T-helper 9 cell (primary cell): ENCODE measurements around the gene ZNF211.

Experiments
- DNase-seq: peaks from one replicate; pipeline ENCODE4 v3.0.0-alpha.2; 2020
- total RNA-seq, 2 donors: gene quantifications; one replicate each; lab custom pipeline; 2026; lab: John Stamatoyannopoulos, UW

Gene ZNF211
- total RNA-seq = 31.1 to 72.4 reads per million in 2 donors

DNA sequence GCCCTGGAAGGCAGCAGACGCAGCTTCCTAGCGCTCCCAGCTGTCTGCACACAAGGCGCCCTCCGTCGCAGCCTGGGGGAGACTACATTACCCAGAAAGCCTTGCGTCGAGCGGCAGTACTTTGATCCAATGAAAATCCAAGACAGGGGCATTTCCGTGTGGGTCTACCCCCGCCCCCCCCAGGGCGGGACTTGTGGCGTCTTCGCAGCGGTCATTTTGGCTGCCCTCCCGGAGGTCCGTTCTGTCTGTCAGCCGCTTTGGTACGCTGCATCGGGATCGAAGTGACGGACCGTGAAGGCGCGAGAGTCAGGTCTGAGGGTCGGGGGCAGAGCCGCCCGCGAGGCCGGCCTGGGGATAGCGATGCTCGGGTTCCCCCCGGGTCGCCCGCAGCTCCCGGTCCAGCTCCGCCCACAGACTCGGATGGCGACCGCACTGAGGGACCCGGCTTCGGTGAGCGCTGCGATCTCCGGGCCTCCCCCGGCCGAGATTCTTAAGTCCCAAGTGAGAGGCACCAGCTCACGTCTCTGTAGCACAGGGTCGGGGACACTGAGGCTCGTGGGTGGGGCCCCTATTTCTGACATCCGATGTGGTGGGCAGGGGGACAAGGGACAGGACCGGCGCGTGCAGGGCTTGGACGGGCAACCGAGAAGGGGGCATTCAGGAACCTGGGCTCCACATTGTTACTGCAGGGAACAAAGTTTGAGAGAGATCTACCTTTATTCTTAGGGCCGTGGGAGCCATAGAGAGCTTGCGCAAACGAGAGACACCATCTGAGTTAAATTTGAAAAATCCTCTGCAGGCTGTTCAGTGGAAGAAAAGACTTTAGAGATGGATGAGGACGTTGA is at the start of gene ZNF211:
TSS of gene ZNF211 (plus strand) at position 182 of the 845 bp plus-strand sequence. CDS start at position 361, 179 bp downstream.
- DNase-seq = peak; percentile 73

DNA sequence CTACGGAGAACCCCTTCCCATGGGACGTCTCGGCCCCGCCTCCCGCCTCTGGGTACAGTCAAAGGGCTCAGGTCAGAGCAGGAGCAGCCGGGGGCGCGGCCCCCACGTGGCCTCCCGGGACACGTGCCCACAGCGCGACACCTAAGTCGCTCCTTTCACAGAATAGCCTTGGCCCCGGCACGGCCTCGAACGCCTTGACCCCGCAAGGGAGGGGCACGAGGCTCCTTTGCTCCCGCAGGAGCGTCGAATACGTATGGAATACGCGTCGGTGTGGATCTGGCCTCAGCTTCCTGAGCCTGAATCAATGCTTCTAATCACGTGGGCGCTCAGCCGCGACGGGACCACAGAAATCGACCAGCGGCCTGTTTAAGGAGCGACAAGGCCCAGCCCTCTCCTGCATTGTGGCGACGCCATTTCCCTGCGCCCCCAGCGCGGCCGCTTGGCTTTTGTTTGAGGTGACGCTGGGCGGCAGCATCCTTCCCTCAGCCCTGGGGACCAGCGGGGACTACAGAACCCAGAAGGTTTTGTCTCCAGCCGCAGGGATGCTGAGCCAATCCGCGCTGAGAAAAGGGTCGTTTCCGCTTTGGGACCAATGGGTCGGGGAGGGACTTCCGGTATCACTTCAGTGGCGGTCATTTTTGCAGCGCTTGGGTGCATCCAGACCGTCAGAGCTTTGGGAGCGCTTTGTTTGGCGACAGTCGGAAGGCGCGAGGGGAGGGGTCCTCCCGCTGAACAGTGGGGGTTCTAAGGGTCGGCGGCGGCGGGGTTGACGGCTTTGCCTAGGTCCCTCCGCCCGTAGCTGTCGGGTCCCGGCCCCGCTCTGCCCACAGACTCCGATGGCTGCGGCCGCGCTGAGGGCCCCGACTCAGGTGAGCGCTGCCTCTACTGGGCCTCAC is 49.2 kb upstream of the ZNF211 start, which contains the start of gene ZIK1:
TSS of gene ZIK1 (plus strand) at position 625 of the 896 bp plus-strand sequence. CDS start at position 837, 212 bp downstream.
- DNase-seq = peak; percentile 66

DNA sequence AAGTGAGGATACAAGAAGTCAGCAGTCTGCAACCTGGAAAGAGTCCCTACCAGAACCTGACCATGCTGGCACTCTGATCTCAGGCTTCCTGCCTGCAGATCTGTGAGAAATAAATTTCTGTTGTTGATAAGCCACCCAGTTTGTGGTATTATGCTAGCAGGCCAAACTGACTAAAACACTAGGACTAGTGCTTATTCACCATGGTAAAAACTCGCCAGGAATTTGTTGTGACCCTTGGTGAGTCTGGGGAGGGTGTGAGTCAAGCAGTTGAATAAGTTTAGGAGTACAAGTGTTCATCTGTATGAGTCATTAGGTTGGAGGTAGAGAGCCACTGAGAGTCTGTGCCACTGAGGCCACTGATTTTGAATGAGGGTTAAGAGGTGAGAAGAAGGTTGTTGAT is 45.4 kb upstream of the ZNF211 start:
- no peak for DNase-seq

DNA sequence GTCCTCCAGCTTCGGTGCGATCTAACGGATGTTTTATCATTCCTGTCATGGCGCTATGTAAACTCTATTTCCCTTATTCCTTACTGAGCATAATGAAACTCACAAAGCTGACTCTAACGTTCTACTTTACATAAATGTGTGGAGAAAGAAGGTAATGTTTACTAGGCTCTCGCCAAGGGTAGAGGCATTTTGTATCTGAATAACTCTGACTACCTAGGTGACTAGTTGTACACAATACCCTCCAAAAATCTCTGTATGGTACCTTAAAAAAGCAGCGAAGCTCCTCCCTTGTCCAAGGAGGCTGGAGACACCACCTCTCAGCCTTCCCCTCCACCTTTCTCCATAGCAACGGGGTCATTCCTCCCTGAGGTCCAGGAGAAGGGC is 33.6 kb upstream of the ZNF211 start:
- no peak for DNase-seq

DNA sequence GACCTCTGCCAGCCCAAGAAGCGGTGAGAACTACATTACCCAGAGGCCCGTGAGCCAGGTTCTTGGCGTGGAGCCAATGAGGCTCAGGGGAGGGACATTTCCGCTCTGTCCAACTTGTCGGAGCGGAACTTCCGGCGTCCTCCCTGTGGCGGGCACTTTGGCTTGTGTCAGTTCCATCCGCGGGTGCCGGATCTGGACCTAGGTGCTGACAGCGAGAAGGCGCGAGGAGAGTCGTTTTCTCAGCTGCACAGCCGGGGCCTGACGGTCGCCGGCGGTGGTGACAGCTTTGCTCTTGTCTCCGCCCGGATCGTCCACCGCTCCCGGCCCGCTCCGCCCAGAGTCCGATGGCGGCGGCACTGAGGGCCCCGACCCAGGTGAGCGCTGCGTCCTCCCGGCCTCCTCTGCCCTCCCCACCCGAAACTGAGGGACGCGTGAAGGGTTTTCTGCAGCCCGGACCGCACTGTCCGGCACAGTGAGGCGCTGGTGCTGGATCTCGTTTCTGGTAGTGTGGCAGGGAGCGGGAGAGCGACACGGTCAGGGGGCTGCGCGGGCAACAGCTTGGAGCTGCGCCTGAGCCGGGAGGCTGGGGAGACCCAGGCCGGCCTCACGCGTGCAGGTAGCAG is 33.1 kb upstream of the ZNF211 start, which contains the start of gene ZNF530:
TSS of gene ZNF530 (plus strand) at position 125 of the 623 bp plus-strand sequence. CDS start 4,461 bp downstream, outside the sequence.
- DNase-seq = peak; percentile 63

- no peak for DNase-seq
Observed at GRCh38 chr19:57606931-57607330, 26.0 kb upstream of the ZNF211 start.

GRCh38 chr19:57611113-57611512 is 21.9 kb upstream of the ZNF211 start:
- no peak for DNase-seq

- peak; percentile 79 for DNase-seq
Observed at GRCh38 chr19:57613941-57614743, 18.8 kb upstream of the ZNF211 start, which contains the start of gene ZNF134. TSS of gene ZNF134 (plus strand) at chr19:57614242. CDS start at chr19:57619469, 5,227 bp downstream.

GRCh38 chr19:57615346-57615745 is 17.6 kb upstream of the ZNF211 start:
- no peak for DNase-seq

GRCh38 chr19:57620673-57621348 is 12.2 kb upstream of the ZNF211 start:
- no peak for DNase-seq

GRCh38 chr19:57623091-57623490 is 9.9 kb upstream of the ZNF211 start:
- DNase-seq = no peak

DNA sequence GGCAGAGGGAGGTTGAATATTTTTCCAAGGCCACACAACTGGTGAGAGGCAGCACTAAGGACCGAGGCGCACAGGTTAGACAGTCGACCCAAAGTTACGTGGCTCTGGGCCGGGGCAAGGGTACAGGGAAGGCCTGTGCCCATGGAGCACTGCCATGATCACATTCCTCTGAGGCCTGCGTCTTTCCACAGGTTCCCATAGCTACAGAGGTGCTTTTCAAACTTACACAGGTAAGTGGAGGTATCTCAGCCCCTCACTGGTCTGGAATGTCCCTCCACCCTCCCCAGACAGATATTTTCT is 814 bp downstream of the ZNF211 start:
- DNase-seq = no peak

DNA sequence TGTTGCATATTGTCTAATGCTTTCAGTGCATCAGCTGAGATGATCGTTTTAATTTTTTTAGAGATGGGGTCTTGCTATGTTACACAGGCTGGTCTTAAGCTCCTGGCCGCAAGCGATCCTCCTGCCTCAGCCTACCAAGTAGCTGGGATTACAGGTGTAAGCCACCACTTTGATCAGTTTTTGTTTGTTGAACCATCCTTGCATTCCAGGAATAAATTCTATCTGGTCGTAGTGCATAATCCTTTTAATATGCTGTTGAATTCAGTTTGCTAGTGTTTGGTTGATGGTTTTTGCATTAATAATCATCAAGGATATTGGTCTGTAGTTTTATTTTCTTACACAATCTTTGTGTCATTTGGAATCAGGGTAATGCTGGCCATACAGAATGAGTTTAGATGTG is 4.4 kb downstream of the ZNF211 start:
- DNase-seq = no peak

DNA sequence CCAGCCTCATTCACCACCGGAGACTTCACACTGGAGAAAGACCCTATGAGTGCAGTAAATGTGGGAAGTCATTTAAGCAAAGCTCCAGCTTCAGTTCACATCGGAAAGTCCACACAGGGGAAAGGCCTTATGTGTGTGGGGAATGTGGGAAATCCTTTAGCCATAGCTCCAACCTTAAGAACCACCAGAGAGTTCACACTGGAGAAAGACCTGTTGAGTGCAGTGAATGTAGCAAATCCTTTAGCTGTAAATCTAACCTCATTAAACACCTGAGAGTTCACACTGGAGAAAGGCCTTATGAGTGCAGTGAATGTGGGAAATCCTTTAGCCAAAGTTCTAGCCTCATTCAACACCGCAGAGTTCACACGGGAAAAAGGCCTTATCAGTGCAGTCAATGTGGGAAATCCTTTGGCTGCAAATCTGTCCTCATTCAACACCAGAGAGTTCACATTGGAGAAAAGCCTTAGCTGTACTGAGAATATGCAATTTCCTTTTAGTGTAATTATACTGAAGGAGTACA is 8.8 kb downstream of the ZNF211 start:
- DNase-seq = no peak

DNA sequence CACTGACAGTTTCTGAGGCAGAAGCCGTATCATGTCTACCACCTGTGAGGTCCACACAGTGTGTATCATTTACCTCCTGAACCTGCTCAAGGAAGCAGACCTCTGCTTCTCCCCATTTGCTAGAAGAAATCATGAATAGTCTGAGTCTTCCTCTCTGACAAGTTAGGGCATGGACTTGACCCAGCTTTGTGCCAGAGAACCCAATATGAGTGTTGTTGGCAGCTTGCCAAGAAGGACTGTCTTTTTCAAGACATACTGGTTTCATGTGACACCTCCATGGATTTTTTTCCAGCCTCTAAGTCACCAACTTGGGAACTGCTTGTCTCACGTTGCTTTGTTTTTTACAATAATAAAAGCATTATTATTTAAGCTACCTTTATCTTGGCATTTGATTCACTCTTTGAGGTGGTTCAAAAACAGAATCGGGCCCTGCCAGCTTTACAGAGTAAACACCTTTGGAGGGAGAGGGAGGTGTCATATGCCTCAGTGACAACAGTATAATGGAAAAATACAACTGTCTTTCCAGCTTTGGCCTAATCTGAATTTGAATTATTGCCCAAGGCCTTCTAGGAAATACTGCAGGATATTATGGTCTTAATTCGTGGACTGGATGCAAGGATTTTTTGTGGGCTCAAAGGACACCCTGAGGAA is 9.6 kb downstream of the ZNF211 start:
- DNase-seq = no peak

DNA sequence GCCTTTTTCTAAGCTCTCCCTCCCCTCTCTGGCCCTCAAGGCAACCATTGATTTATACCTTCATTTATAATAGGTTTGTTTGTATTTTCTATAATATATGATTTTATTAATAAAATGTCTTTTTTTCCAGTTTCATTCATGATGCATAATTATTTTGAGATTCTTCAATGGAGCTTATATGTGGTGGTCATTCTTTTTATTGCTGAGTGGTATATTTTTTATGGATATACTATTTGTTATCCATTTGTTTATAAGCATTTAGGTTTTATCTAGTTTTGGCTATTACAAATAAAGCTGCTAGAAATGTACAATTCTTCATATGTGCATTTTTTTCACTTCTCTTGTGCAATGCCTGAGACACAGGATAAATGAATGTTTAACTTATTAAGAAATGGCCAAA is 10.8 kb downstream of the ZNF211 start:
- DNase-seq = no peak

GRCh38 chr19:57648331-57649003 is 15.5 kb downstream of the ZNF211 start:
- DNase-seq = no peak

GRCh38 chr19:57651654-57651996 is 18.7 kb downstream of the ZNF211 start:
- no peak for DNase-seq

DNA sequence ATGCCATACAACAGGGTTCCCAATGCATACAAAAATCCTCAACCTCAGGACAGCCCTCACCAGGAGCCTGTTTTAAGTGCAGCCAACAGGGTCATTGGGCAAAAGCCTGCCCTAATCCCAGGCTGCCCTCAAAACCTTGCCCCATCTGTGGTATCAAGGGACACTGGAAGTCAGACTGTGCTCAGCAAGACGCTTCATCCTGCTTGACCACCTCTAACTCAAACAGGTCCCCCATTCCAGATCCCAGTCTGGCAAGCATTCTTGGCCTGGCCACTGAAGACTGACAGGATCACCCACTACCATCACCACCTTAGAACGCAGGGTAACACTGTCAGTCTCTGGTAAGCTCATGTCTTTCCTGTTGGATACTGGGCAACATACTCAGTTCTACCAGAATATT is 20.7 kb downstream of the ZNF211 start:
- no peak for DNase-seq

GRCh38 chr19:57655443-57655842 is 22.5 kb downstream of the ZNF211 start:
- DNase-seq = no peak
